B cell (primary cell): ENCODE data around the gene PLA2G4E.

Source experiments
- EZH2 ChIP-seq: IDR thresholded peaks from 2 replicates; pipeline ENCODE4 v1.6.1; 2012; ENCODE audit warnings: borderline replicate concordance, low read depth, mild to moderate bottlenecking, moderate library complexity, low read length; ENCODE audit not compliant: insufficient read depth, poor library complexity, severe bottlenecking
- TF ChIP-seq, protein P1 (sequence below): fragments of 200-600 bp; IDR thresholded peaks from one replicate; pipeline ENCODE4 v1.8.0; 2022; ENCODE audit warnings: antibody characterized with exemption, mild to moderate bottlenecking

DNA sequence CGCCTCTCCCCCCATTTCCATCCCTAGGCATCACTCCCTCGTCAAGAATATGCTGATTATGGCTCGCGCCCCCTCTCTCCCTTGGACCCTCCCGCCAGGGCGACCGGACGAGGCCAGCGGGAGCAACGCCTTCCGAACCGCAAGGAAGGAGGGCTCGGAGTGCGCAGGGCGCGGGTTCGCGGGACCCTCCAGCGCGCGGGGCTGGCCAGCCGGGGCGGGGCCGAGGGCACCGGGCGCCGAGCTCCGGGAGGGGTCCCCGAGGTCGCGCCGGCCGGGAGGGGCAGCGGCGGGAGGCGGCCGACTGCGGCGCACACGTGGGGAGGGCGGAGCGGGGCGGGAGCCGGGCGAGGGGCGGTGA is 49.0 kb downstream of the PLA2G4E start:
- TF ChIP-seq, protein P1, sequence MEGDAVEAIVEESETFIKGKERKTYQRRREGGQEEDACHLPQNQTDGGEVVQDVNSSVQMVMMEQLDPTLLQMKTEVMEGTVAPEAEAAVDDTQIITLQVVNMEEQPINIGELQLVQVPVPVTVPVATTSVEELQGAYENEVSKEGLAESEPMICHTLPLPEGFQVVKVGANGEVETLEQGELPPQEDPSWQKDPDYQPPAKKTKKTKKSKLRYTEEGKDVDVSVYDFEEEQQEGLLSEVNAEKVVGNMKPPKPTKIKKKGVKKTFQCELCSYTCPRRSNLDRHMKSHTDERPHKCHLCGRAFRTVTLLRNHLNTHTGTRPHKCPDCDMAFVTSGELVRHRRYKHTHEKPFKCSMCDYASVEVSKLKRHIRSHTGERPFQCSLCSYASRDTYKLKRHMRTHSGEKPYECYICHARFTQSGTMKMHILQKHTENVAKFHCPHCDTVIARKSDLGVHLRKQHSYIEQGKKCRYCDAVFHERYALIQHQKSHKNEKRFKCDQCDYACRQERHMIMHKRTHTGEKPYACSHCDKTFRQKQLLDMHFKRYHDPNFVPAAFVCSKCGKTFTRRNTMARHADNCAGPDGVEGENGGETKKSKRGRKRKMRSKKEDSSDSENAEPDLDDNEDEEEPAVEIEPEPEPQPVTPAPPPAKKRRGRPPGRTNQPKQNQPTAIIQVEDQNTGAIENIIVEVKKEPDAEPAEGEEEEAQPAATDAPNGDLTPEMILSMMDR = no peak
- TF ChIP-seq EZH2 = no peak
